Measurements from ENCODE around the gene SH3BP2. TPM values are rescaled to one million over a fixed set of nuclear protein-coding genes. Genes with fewer than 3 reads are reported as not detected.

Gene SH3BP2
- polyA plus RNA-seq, 3 donors, result 19.1 to 478 (median 26.9) TPM

DNA sequence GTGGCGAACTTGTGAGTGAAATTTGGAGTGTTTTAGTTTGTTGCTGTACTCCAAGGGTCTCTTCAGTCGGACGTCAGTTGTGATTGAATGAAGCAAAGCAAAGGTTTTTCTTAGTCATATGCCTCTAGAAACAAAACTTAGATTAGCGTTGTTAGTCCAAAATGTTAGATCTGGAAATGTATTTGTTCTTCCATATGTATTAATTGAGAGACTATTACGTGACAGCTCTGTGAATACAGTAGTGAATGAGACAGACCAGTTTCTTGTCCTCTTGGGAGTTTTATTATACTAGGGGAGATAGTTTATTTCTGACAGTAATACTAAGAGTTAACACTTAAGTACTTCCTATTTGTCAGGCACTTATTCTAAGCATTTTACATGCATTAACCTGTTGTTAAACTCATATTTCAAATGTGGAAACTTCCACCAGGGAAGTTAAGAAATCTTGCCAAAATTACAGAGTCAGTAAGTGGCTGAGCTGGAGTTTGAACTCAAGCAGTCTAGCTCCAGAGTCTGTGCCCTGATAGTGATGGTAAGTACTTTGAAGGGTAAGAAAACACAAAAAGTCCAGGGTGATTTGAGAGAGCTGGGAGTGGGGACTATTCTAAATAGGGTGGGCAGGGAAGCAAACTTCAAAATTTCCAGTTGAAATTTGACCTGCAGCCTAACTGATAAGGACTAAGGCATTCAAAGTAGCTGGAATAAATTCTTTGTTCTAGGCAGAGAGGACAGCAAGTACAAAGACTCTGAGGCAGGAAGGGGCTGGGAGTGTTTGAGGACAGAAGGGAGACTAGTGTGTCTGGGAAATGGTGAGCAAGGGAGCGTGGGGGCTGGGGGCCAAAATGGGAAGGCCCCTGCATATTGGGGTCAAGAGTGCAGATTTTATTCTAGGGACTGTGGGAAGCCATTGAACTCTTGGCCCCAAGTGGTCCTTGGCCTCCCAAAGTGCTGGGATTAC is 67.8 kb downstream of the SH3BP2 start:
- Histone ChIP-seq H3K4me2 (replicated peaks; ENCODE audit: extremely low read depth, low read length, poor library complexity, severe bottlenecking) (peak overlapping the region; percentile 33), H3K36me3 (replicated peaks in 1 of 2; ENCODE audit: control insufficient read depth in 1 of 2, insufficient read depth in 2 of 2, low read length in 2 of 2) (peaks cover 0 to 5% of the 10 kb centered on the region in 2 donors), H3K79me2 (ENCODE audit: insufficient read depth, low read length) (peaks cover 98% of the 10 kb centered on the region), H3K4me3 (replicated peaks in 1 of 3; ENCODE audit: low read depth in 2 of 3, low read length in 3 of 3) (peak overlapping the region in 1 of 3 experiments; percentile 1), H3K9ac (ENCODE audit: insufficient read depth, low read length, poor library complexity, severe bottlenecking) (no peak overlapping the region), H4K20me1 (ENCODE audit: insufficient read depth, low read length) (peaks cover 95% of the 10 kb centered on the region), H3K9me3 (replicated peaks in 1 of 2; ENCODE audit: control insufficient read depth in 1 of 2, insufficient read depth in 1 of 2, low read length in 2 of 2) (no peaks in the 10 kb centered on the region), H3K4me1 (ENCODE audit: control insufficient read depth in 1 of 2, insufficient read depth in 2 of 2, low read length in 2 of 2) (peaks cover 58 to 59% of the 10 kb centered on the region in 2 donors), H3K27ac (ENCODE audit: low read depth in 1 of 2, low read length in 2 of 2) (peak overlapping the region; percentile 20 to 62), H2AFZ (ENCODE audit: insufficient read depth, low read depth, low read length, poor library complexity, severe bottlenecking) (no peak overlapping the region), H3K27me3 (ENCODE audit: control insufficient read depth in 2 of 2, insufficient read depth in 2 of 2, low read length in 2 of 2) (no peaks in the 10 kb centered on the region)
- Mint-ChIP-seq H3K4me1 (peaks cover 65% of the 10 kb centered on the region), H3K27me3 (ENCODE audit: low read depth in 3 of 3) (no peaks in the 10 kb centered on the region), H3K9me3 (no peaks in the 10 kb centered on the region), H3K4me3 (peak overlapping the region; percentile 1 to 72), H3K27ac (peak overlapping the region; percentile 31 to 92 (median 69)), H3K36me3 (peaks cover 12 to 17% of the 10 kb centered on the region in 2 donors)
- 100% methylated on average over 2 of the region's 6 CpGs for WGBS (ENCODE audit: insufficient coverage)
- intact Hi-C loops (cut with micrococcal nuclease), result no loop called here
- TF ChIP-seq, protein P1, sequence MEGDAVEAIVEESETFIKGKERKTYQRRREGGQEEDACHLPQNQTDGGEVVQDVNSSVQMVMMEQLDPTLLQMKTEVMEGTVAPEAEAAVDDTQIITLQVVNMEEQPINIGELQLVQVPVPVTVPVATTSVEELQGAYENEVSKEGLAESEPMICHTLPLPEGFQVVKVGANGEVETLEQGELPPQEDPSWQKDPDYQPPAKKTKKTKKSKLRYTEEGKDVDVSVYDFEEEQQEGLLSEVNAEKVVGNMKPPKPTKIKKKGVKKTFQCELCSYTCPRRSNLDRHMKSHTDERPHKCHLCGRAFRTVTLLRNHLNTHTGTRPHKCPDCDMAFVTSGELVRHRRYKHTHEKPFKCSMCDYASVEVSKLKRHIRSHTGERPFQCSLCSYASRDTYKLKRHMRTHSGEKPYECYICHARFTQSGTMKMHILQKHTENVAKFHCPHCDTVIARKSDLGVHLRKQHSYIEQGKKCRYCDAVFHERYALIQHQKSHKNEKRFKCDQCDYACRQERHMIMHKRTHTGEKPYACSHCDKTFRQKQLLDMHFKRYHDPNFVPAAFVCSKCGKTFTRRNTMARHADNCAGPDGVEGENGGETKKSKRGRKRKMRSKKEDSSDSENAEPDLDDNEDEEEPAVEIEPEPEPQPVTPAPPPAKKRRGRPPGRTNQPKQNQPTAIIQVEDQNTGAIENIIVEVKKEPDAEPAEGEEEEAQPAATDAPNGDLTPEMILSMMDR (IDR thresholded peaks at IDR 0.05), result no peak
- peak in 1 of 3 donors; percentile 17 for DNase-seq

DNA sequence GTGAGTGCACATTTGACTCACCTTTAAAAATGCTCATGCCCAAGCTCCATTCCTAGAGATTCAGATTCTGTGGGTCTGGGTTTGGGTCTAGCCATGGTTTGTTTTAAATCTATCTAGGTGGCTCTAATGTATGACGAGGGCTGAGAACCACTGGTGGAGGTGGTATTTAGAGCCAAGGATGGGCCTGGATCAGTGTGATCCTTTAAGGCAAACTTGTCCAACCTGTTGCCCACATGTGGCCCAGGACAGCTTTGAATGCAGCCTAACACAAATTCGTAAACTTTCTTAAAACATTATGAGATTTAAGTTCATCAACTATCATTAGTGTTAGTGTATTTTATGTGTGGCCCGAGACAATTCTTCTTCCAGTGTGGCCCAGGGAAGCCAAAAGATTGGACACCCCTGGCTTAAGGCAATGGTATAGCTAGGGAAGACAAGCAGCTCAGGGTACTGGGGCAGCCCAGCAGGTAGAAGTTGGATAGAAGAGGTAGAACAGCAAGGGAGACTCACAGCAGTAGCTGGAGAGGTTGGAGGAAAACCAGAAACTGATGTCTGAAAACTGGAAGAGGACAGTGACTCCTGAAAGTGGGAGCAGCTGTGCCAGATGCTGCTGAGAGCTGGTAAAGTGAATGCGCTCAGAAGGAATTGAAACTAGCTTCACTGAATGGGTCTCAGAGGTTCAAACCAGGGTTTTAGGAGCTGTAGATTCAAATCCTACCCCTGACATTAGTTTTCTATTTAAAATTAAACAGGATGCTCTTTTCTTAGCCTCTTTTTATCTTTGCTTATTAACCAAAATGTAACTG is 68.9 kb downstream of the SH3BP2 start:
- Histone ChIP-seq H3K4me1 (ENCODE audit: control insufficient read depth in 1 of 2, insufficient read depth in 2 of 2, low read length in 2 of 2) (peaks cover 58 to 59% of the 10 kb centered on the region in 2 donors), H3K9me3 (replicated peaks in 1 of 2; ENCODE audit: control insufficient read depth in 1 of 2, insufficient read depth in 1 of 2, low read length in 2 of 2) (no peaks in the 10 kb centered on the region), H3K4me3 (replicated peaks in 1 of 3; ENCODE audit: low read depth in 2 of 3, low read length in 3 of 3) (no peak overlapping the region), H3K36me3 (replicated peaks in 1 of 2; ENCODE audit: control insufficient read depth in 1 of 2, insufficient read depth in 2 of 2, low read length in 2 of 2) (peaks cover 0 to 5% of the 10 kb centered on the region in 2 donors), H3K27me3 (ENCODE audit: control insufficient read depth in 2 of 2, insufficient read depth in 2 of 2, low read length in 2 of 2) (no peaks in the 10 kb centered on the region), H4K20me1 (ENCODE audit: insufficient read depth, low read length) (peaks cover 97% of the 10 kb centered on the region), H3K4me2 (replicated peaks; ENCODE audit: extremely low read depth, low read length, poor library complexity, severe bottlenecking) (no peak overlapping the region), H3K79me2 (ENCODE audit: insufficient read depth, low read length) (peaks cover 98% of the 10 kb centered on the region), H3K27ac (ENCODE audit: low read depth in 1 of 2, low read length in 2 of 2) (no peak overlapping the region), H3K9ac (ENCODE audit: insufficient read depth, low read length, poor library complexity, severe bottlenecking) (no peak overlapping the region), H2AFZ (ENCODE audit: insufficient read depth, low read depth, low read length, poor library complexity, severe bottlenecking) (no peak overlapping the region)
- no peak for DNase-seq
- Mint-ChIP-seq H3K4me1 (peaks cover 70% of the 10 kb centered on the region), H3K4me3 (peak overlapping the region in 1 of 2 donors; percentile 11), H3K36me3 (peaks cover 8 to 17% of the 10 kb centered on the region in 2 donors), H3K27me3 (ENCODE audit: low read depth in 3 of 3) (no peaks in the 10 kb centered on the region), H3K9me3 (no peaks in the 10 kb centered on the region), H3K27ac (peak overlapping the region in 5 of 7 donors; percentile 12 to 78 (median 39))
- TF ChIP-seq, protein P1 (IDR thresholded peaks at IDR 0.05), result no peak
- intact Hi-C loops (cut with micrococcal nuclease), result no loop called here
- WGBS (ENCODE audit: insufficient coverage), result 100% methylated on average over 1 of the region's 4 CpGs
